ENCODE results near the gene TXNRD1. TPM values are rescaled to one million over a fixed set of nuclear protein-coding genes. Genes with fewer than 3 reads are reported as not detected.

The TXNRD1 gene
- total and polyA plus RNA-seq, 7 donors, result 55.9 to 188 (median 121) TPM

DNA sequence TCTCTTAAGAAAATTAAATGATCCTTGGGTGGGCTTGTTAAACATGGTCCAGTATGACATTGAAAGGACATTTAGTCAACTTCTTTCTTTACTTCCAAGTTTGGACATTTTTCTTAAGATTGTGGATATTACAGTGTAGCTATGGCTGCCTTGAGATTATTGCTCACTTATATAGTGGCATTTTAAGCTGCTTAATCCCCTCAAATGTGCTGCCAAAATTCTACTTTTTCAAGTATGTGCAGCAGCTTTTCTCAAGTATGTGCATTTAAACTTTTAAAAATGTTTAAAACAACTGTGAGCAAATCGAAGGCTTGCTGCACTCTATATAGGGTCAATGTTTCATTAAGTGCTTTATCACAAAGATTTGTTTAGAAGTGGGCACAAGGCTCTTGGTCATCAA is 7.4 kb downstream of the TXNRD1 start:
- 68 to 76% methylated on average over 1 of the region's 1 CpG for WGBS, 2 donors
- H3K27ac ChIP-seq, result no peak overlapping the region
- no peak for TF ChIP-seq EP300 (IDR thresholded peaks at IDR 0.05)
- TF ChIP-seq, protein P1, sequence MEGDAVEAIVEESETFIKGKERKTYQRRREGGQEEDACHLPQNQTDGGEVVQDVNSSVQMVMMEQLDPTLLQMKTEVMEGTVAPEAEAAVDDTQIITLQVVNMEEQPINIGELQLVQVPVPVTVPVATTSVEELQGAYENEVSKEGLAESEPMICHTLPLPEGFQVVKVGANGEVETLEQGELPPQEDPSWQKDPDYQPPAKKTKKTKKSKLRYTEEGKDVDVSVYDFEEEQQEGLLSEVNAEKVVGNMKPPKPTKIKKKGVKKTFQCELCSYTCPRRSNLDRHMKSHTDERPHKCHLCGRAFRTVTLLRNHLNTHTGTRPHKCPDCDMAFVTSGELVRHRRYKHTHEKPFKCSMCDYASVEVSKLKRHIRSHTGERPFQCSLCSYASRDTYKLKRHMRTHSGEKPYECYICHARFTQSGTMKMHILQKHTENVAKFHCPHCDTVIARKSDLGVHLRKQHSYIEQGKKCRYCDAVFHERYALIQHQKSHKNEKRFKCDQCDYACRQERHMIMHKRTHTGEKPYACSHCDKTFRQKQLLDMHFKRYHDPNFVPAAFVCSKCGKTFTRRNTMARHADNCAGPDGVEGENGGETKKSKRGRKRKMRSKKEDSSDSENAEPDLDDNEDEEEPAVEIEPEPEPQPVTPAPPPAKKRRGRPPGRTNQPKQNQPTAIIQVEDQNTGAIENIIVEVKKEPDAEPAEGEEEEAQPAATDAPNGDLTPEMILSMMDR (IDR thresholded peaks at IDR 0.05), result no peak
- no peak for TF ChIP-seq POLR2AphosphoS5 (IDR thresholded peaks at IDR 0.05)
- TF ChIP-seq POLR2A (IDR thresholded peaks at IDR 0.05), result no peak
- H3K4me1 ChIP-seq, result peaks cover 0 to 30% (median 22%) of the 10 kb centered on the region in 4 donors
- DNase-seq, result no peak
- H3K4me3 ChIP-seq, result no peak overlapping the region
- no peaks in the 10 kb centered on the region for H3K9me3 ChIP-seq
- intact Hi-C loops (cut with DNase I), result no loop called here
- no peaks in the 10 kb centered on the region for H3K27me3 ChIP-seq
- no peaks in the 10 kb centered on the region for H3K36me3 ChIP-seq

DNA sequence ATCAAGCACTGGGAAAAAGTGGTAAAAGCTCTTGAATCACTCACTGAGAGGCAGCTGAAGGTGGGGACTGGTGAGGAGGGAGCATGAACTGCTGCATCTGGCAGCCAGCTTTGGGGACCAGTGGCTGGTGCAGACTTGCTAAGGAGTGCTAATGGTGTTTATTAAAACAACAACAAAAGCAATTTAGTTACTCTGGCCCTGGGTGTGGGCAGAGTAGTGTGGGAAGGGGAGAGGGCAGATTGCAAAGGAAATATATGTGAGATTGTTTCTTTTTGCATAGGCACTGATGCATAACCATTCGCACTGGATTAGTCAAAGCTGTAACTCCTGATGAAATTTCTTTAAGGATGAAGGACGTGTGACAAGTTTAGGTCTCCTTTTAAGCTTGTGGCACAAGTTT is 8.1 kb downstream of the TXNRD1 start:
- Histone ChIP-seq H3K4me3 (no peak overlapping the region), H3K36me3 (no peaks in the 10 kb centered on the region), H3K4me1 (peaks cover 0 to 26% (median 20%) of the 10 kb centered on the region in 4 donors), H3K9me3 (no peaks in the 10 kb centered on the region), H3K27ac (no peak overlapping the region), H3K27me3 (no peaks in the 10 kb centered on the region)
- TF ChIP-seq EP300 (IDR thresholded peaks at IDR 0.05) (no peak), POLR2A (IDR thresholded peaks at IDR 0.05) (no peak), POLR2AphosphoS5 (IDR thresholded peaks at IDR 0.05) (no peak)
- TF ChIP-seq, protein P1 (IDR thresholded peaks at IDR 0.05), result no peak
- intact Hi-C loops (cut with DNase I), result no loop called here
- 61 to 82% methylated on average over 2 of the region's 2 CpGs for WGBS, 2 donors
- no peak for DNase-seq

DNA sequence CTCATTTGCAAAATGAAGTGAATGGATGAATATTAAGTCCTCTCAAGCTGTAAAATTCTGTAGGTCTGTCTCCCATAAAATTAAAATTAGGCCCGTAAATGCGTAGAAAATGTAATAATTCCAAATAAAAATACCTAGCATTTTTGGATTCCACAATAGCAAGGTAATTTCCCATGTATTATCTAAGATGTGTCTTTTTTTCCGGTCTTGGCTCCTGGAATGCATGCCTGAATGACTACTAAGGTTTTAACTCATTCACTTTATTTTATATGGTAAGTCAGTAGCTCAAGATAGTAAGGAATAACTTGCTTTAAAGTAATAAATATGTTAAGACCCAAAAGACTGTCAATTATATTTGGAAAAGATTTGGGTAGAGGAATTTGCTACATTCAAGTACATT is 11.1 kb downstream of the TXNRD1 start:
- Histone ChIP-seq H3K9me3 (no peaks in the 10 kb centered on the region), H3K27ac (no peak overlapping the region), H3K27me3 (no peaks in the 10 kb centered on the region), H3K4me3 (no peak overlapping the region), H3K36me3 (no peaks in the 10 kb centered on the region), H3K4me1 (peaks cover 0 to 8% (median 2%) of the 10 kb centered on the region in 4 donors)
- intact Hi-C loops (cut with DNase I), result no loop called here
- DNase-seq, result no peak
- TF ChIP-seq, protein P1 (IDR thresholded peaks at IDR 0.05), result no peak
- no peak for TF ChIP-seq EP300 (IDR thresholded peaks at IDR 0.05)
- no peak for TF ChIP-seq POLR2AphosphoS5 (IDR thresholded peaks at IDR 0.05)
- no peak for TF ChIP-seq POLR2A (IDR thresholded peaks at IDR 0.05)
- 93 to 95% methylated on average over 3 of the region's 3 CpGs for WGBS, 2 donors

DNA sequence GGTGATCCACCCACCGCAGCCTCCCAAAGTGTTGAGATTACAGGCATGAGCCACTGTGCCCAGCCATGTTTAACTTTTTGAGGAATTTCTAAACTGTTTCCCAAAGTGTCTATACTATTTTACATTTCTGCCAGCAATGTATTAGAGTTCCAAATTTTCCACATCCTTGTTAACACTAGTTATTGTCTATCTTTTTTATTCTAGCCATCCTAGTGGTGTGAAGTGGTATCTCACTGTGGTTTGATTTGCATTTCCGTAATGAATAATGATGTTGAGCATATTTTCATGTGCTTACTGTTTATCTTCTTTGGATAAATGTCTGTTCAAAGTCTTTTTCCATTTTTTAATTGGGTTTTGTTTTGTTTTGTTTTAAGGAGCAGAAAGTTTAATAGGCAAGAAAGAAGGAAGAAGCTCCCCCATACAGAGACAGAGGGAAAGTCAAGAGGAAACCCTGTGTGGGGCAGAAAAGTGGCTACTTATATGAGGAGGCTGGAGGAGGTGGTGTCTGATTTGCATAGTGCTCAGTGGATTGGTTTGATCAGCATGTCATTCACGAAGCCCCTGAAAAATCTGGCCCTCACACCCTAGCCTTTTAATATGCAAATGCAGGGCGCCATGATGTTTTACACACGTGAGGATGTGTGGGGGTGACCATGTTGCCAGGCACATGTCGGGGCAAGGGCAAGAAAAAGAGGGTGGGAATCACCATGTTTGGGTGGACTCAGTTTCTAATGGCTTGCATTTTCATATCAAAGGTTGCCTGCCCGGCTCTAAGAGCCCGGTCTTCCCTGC is 14.9 kb downstream of the TXNRD1 start:
- H3K36me3 ChIP-seq, result no peaks in the 10 kb centered on the region
- intact Hi-C loops (cut with DNase I), result no loop called here
- peaks cover 8 to 29% (median 20%) of the 10 kb centered on the region in 4 donors for H3K9me3 ChIP-seq
- 82 to 84% methylated on average over 8 of the region's 8 CpGs for WGBS, 2 donors
- H3K4me1 ChIP-seq, result peaks cover 0 to 8% (median 0%) of the 10 kb centered on the region in 4 donors
- no peak overlapping the region for H3K27ac ChIP-seq
- no peak for DNase-seq
- TF ChIP-seq POLR2A (IDR thresholded peaks at IDR 0.05) (no peak), POLR2AphosphoS5 (IDR thresholded peaks at IDR 0.05) (no peak), EP300 (IDR thresholded peaks at IDR 0.05) (no peak)
- TF ChIP-seq, protein P1 (IDR thresholded peaks at IDR 0.05), result no peak
- H3K27me3 ChIP-seq, result no peaks in the 10 kb centered on the region
- no peak overlapping the region for H3K4me3 ChIP-seq
